ENCODE measurements around the gene LEAP2.
A peak's percentile ranks its signal among the peaks of the same experiment; 100 is the strongest.

Gene LEAP2

GRCh38 chr5:132877466-132877865, 4.0 kb downstream of the LEAP2 start:
- Mint-ChIP-seq H3K4me1 (ENCODE audit: low read depth) (no peaks in the 10 kb centered on the region), H3K9me3 (no peaks in the 10 kb centered on the region), H3K27me3 (ENCODE audit: low read depth) (no peaks in the 10 kb centered on the region), H3K27ac (no peak overlapping the region), H3K36me3 (ENCODE audit: low read depth) (peaks cover 27% of the 10 kb centered on the region), H3K4me3 (no peak overlapping the region)
- DNase-seq (ENCODE audit: low spot score): no peak

DNA sequence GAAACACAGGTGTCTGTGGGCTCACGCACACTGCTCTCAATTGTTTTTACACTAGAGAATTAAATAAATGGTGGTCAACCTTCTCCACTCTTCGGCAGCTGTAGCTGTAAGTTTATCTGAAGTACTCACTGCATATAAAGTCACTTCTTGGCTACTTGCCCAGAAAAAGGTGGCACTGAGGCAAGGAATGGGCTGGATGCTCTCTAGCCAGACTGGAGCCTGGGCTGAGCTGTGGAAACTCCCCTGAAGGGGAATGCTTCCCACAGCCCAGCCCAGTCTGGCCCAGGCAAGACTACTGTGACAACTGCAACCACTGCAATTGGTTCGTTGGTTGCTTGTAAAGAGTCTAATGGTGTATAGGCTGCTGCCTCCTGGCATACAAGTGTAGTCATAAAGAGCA, 4.5 kb downstream of the LEAP2 start:
- Mint-ChIP-seq H3K27ac (no peak overlapping the region), H3K36me3 (ENCODE audit: low read depth) (peaks cover 27% of the 10 kb centered on the region), H3K4me3 (no peak overlapping the region), H3K9me3 (no peaks in the 10 kb centered on the region), H3K4me1 (ENCODE audit: low read depth) (no peaks in the 10 kb centered on the region), H3K27me3 (ENCODE audit: low read depth) (no peaks in the 10 kb centered on the region)
- DNase-seq (ENCODE audit: low spot score): no peak

- Mint-ChIP-seq H3K4me1 (ENCODE audit: low read depth) (peaks cover 2% of the 10 kb centered on the region), H3K27ac (no peak overlapping the region), H3K9me3 (no peaks in the 10 kb centered on the region), H3K36me3 (ENCODE audit: low read depth) (peaks cover 45% of the 10 kb centered on the region), H3K4me3 (no peak overlapping the region), H3K27me3 (ENCODE audit: low read depth) (no peaks in the 10 kb centered on the region)
- no peak for DNase-seq (ENCODE audit: low spot score)
Observed at GRCh38 chr5:132883261-132883834, 9.9 kb downstream of the LEAP2 start.

GRCh38 chr5:132884548-132884947, 11.1 kb downstream of the LEAP2 start:
- peaks cover 47% of the 10 kb centered on the region for H3K36me3 Mint-ChIP-seq (ENCODE audit: low read depth)
- H3K9me3 Mint-ChIP-seq: no peaks in the 10 kb centered on the region
- DNase-seq (ENCODE audit: low spot score): no peak
- H3K27ac Mint-ChIP-seq: no peak overlapping the region
- H3K27me3 Mint-ChIP-seq (ENCODE audit: low read depth): no peaks in the 10 kb centered on the region
- H3K4me1 Mint-ChIP-seq (ENCODE audit: low read depth): peaks cover 2% of the 10 kb centered on the region
- no peak overlapping the region for H3K4me3 Mint-ChIP-seq

GRCh38 chr5:132886064-132886823, 12.8 kb downstream of the LEAP2 start:
- Mint-ChIP-seq H3K27me3 (ENCODE audit: low read depth) (no peaks in the 10 kb centered on the region), H3K27ac (no peak overlapping the region), H3K4me1 (ENCODE audit: low read depth) (peaks cover 5% of the 10 kb centered on the region), H3K36me3 (ENCODE audit: low read depth) (peaks cover 42% of the 10 kb centered on the region), H3K4me3 (no peak overlapping the region), H3K9me3 (no peaks in the 10 kb centered on the region)
- no peak for DNase-seq (ENCODE audit: low spot score)

DNA sequence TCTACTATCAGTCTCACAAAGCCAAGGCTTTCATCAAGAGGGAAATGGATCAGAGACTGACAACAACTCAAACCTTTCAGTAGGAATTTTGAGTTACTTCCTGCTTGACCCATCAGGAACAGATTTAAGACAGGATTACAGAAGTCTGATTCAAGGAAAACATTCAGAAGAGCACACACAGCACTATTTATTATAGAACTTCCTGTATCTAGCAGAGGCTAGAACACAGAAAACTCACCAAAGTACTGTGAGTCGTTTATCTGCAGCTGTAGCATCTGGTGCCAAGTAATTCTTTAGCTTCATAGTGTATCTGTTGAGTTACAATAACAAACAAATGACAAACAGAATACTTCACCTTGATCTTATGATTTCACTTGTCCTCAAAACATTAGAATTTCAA, 13.8 kb downstream of the LEAP2 start:
- no peak for DNase-seq (ENCODE audit: low spot score)
- no peaks in the 10 kb centered on the region for H3K9me3 Mint-ChIP-seq
- peaks cover 44% of the 10 kb centered on the region for H3K36me3 Mint-ChIP-seq (ENCODE audit: low read depth)
- H3K27me3 Mint-ChIP-seq (ENCODE audit: low read depth): no peaks in the 10 kb centered on the region
- peaks cover 5% of the 10 kb centered on the region for H3K4me1 Mint-ChIP-seq (ENCODE audit: low read depth)
- no peak overlapping the region for H3K27ac Mint-ChIP-seq
- no peak overlapping the region for H3K4me3 Mint-ChIP-seq

DNA sequence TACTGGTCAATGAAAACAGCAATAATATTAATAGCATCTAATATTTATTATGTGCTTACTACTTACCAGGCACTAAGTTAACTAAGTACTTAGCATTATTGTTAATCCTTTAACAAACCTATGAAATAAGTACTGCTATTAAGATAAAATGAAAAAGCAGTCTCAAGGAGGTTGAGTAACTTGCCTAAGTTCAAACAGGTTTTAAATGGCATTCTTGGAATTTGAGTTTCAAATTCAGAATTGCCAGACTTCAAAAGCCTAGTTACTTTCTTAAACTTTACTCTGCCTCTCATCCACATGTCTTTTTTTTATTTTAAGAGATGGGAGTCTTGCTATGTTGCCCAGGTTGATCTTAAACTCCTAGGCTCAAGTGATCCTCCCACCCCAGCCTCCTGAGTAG, 16.0 kb downstream of the LEAP2 start:
- DNase-seq (ENCODE audit: low spot score): no peak
- H3K9me3 Mint-ChIP-seq: no peaks in the 10 kb centered on the region
- H3K27me3 Mint-ChIP-seq (ENCODE audit: low read depth): no peaks in the 10 kb centered on the region
- H3K36me3 Mint-ChIP-seq (ENCODE audit: low read depth): peaks cover 56% of the 10 kb centered on the region
- no peak overlapping the region for H3K27ac Mint-ChIP-seq
- no peak overlapping the region for H3K4me3 Mint-ChIP-seq
- H3K4me1 Mint-ChIP-seq (ENCODE audit: low read depth): peaks cover 5% of the 10 kb centered on the region

- no peaks in the 10 kb centered on the region for H3K9me3 Mint-ChIP-seq
- H3K4me1 Mint-ChIP-seq (ENCODE audit: low read depth): peaks cover 5% of the 10 kb centered on the region
- no peak for DNase-seq (ENCODE audit: low spot score)
- H3K27ac Mint-ChIP-seq: no peak overlapping the region
- peaks cover 59% of the 10 kb centered on the region for H3K36me3 Mint-ChIP-seq (ENCODE audit: low read depth)
- H3K27me3 Mint-ChIP-seq (ENCODE audit: low read depth): no peaks in the 10 kb centered on the region
- no peak overlapping the region for H3K4me3 Mint-ChIP-seq
Observed at GRCh38 chr5:132890817-132891216, 17.3 kb downstream of the LEAP2 start.

DNA sequence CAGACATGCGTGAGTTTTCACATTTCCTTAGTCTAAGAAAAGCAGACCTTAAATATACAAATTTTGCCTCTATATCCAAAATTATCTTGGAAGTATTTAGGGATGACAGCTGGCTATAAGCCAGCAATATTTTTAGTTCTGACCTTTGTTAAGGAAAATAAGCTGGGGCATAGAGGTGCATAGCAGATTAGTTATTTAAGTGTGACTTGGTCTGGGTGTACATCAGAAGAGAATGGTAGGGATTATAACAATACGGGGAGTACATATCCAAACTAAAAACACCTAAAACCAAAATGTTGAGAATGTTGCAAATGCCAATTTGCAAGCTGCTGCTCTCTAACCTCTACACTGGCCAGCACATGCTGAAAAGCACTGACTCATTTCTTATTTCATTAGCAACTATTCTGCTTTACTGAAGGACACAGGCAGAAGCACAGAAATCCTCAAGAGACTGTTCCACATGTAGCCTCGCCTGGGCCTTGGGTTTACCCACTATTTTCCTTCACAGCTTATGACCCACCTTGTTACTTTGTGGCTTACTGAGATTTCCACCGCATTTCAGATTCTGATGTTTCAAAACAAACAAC, 22.3 kb downstream of the LEAP2 start:
- Mint-ChIP-seq H3K4me3 (no peak overlapping the region), H3K36me3 (ENCODE audit: low read depth) (peaks cover 52% of the 10 kb centered on the region), H3K27ac (no peak overlapping the region), H3K27me3 (ENCODE audit: low read depth) (no peaks in the 10 kb centered on the region), H3K9me3 (no peaks in the 10 kb centered on the region), H3K4me1 (ENCODE audit: low read depth) (peaks cover 5% of the 10 kb centered on the region)
- no peak for DNase-seq (ENCODE audit: low spot score)

GRCh38 chr5:132896685-132897084, 23.2 kb downstream of the LEAP2 start:
- no peaks in the 10 kb centered on the region for H3K9me3 Mint-ChIP-seq
- H3K4me1 Mint-ChIP-seq (ENCODE audit: low read depth): peaks cover 5% of the 10 kb centered on the region
- DNase-seq (ENCODE audit: low spot score): no peak
- peaks cover 53% of the 10 kb centered on the region for H3K36me3 Mint-ChIP-seq (ENCODE audit: low read depth)
- H3K27me3 Mint-ChIP-seq (ENCODE audit: low read depth): no peaks in the 10 kb centered on the region
- no peak overlapping the region for H3K4me3 Mint-ChIP-seq
- peak overlapping the region; percentile 53 for H3K27ac Mint-ChIP-seq

DNA sequence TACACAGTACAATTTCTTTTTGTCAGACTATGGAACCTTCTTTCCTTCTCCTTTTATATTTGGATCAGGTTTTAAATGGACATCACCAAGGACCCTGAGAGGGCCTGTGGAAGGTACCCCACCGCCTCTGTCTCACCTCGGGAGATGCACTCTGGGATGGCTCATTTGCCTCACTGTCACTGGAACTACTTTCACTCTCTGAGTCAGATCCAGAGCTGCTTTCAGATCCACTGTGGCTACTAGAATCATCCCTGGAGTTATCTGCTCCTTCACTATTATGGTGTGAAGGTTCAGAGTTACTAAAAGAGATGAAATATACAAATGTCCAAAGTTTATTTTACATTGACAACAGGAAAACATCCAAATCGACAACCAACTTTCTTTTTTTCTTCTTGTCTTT, 24.6 kb downstream of the LEAP2 start:
- H3K27ac Mint-ChIP-seq: no peak overlapping the region
- H3K9me3 Mint-ChIP-seq: no peaks in the 10 kb centered on the region
- no peak for DNase-seq (ENCODE audit: low spot score)
- H3K4me3 Mint-ChIP-seq: no peak overlapping the region
- H3K27me3 Mint-ChIP-seq (ENCODE audit: low read depth): no peaks in the 10 kb centered on the region
- H3K4me1 Mint-ChIP-seq (ENCODE audit: low read depth): peaks cover 5% of the 10 kb centered on the region
- H3K36me3 Mint-ChIP-seq (ENCODE audit: low read depth): peaks cover 40% of the 10 kb centered on the region

GRCh38 chr5:132901036-132901435, 27.6 kb downstream of the LEAP2 start:
- Mint-ChIP-seq H3K27ac (no peak overlapping the region), H3K27me3 (ENCODE audit: low read depth) (no peaks in the 10 kb centered on the region), H3K4me1 (ENCODE audit: low read depth) (peaks cover 5% of the 10 kb centered on the region), H3K4me3 (no peak overlapping the region), H3K36me3 (ENCODE audit: low read depth) (peaks cover 27% of the 10 kb centered on the region), H3K9me3 (no peaks in the 10 kb centered on the region)
- DNase-seq (ENCODE audit: low spot score): no peak

GRCh38 chr5:132901730-132902129, 28.3 kb downstream of the LEAP2 start:
- Mint-ChIP-seq H3K4me3 (no peak overlapping the region), H3K36me3 (ENCODE audit: low read depth) (peaks cover 20% of the 10 kb centered on the region)
- DNase-seq (ENCODE audit: low spot score): no peak

GRCh38 chr5:132905938-132906337, 32.5 kb downstream of the LEAP2 start:
- Mint-ChIP-seq H3K27me3 (ENCODE audit: low read depth) (no peaks in the 10 kb centered on the region), H3K4me1 (ENCODE audit: low read depth) (no peaks in the 10 kb centered on the region), H3K36me3 (ENCODE audit: low read depth) (peaks cover 8% of the 10 kb centered on the region), H3K4me3 (no peak overlapping the region), H3K9me3 (no peaks in the 10 kb centered on the region), H3K27ac (no peak overlapping the region)
- DNase-seq (ENCODE audit: low spot score): no peak

More at GRCh38 chr5:132901730-132902129, 28.3 kb downstream of the LEAP2 start:
- Mint-ChIP-seq H3K9me3 (no peaks in the 10 kb centered on the region), H3K27ac (no peak overlapping the region), H3K27me3 (ENCODE audit: low read depth) (no peaks in the 10 kb centered on the region), H3K4me1 (ENCODE audit: low read depth) (peaks cover 1% of the 10 kb centered on the region)

Data from T-helper 2 cell treated with Interferon-gamma antibody and Interleukin-4, amounts not matched to agents 5 μg/mL and 100 μg/mL, for 36 hours (primary cell).